GM18507 (cell line): ENCODE data around the gene LINC01488.
A peak's percentile ranks its signal among the peaks of the same experiment; 100 is the strongest.

ENCODE experiments used
- DNase-seq: peaks from one replicate; pipeline ENCODE4 v3.0.0; 2011; ENCODE audit warnings: low read depth; ENCODE audit not compliant: insufficient read length; ENCODE audit errors: extremely low spot score
- FAIRE-seq: peaks from 2 replicates; lab custom pipeline; 2011; peaks lifted over from hg19 to GRCh38; lab: Jason Lieb, UNC

LINC01488 gene

GRCh38 chr11:69481393-69481844, at the start of gene LINC01488:
TSS of gene LINC01488 (plus strand) at chr11:69481663.
- FAIRE-seq (no peak), DNase-seq (no peak)

- no peak for DNase-seq
- no peak for FAIRE-seq
These were observed 49.3 kb upstream of the LINC01488 start for GRCh38 chr11:69431893-69432738.

GRCh38 chr11:69433741-69434140, 47.7 kb upstream of the LINC01488 start:
- FAIRE-seq = no peak

GRCh38 chr11:69434471-69434931, 47.0 kb upstream of the LINC01488 start:
- DNase-seq (no peak), FAIRE-seq (no peak)

More at GRCh38 chr11:69433741-69434140, 47.7 kb upstream of the LINC01488 start:
- no peak for DNase-seq

DNA sequence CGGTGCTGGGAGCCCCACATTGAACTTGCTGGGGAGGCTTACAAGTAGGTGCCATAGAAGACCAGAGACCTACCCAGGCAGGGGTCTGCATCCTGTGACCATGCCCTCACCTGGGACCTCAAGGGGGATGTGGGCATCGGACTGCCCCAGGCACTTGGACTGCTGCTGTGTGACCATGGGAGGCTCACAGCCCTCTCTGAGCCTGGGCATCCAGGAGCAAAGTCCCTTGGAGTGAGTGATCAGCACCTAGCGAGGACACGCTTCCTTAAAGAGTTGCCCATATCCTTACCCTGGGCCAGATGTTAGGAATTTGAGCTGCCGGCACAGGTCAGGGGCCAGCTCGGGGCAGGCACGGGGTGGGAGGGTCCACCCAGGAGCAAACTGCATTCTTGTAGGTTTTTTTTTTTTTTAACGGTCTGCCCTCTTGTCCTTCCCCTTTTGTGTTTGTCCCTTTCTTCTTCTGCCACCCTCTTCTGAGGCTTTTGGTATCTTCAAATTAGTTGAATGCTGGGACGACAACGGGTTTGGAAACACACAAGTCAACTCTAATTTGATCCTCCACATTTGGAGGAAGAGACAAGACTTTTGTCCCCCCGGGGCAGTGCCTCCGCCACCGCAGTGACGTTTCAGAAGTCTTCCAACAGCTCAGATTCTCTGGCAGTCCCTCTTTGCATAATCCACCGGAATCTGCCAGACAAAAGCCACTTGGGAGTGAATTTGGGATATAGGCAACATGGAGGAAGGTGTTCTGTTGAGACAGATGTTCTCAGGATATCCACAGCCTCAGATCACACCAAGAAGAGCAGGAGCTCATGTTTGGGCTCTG, 46.1 kb upstream of the LINC01488 start:
- no peak for FAIRE-seq
- DNase-seq = no peak

DNA sequence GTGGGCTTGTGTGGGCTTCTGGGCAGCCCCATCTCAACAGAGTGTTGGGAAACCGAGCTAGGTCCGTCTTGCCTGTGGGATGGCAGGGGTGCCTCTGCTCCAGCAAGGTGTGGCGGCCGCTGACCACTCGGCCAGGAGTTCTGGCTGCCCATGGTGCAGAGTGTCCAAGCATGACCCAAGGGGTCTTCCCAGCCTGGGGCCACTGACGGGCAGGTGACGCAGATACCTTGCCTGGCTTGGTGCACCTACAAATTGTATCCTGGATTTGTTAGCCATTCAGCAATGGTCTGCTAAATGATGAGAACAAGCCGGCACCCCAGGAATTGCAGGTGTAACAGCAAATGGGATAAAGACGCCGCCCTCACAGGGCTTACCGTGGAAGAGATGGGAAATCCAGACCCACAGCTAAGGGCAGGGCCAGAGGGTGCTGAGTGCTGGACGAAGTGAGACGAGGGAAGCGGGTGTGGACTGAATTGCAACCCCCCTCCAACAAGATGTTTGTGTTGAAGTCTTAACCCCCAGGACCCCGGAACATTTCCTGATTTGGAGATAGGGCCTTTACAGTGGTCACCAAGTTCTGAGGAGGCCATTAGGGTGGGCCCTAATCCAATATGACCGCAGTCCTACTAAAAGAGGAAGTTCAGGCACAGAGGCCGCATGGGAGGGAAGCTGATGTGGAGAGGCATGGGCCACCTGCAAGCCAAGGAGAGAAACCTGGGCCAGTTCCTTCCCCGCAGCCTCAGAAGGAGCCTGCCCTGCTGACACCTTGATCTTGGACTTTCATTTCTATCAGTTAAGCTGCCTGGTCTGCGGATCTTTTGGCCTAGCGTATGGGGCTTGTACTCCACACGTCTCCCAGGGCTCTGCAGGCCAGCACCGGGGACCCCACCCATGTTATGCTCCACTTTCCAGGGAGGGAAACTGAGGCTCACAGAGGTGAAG, 45.2 kb upstream of the LINC01488 start:
- DNase-seq = no peak
- FAIRE-seq = no peak

DNA sequence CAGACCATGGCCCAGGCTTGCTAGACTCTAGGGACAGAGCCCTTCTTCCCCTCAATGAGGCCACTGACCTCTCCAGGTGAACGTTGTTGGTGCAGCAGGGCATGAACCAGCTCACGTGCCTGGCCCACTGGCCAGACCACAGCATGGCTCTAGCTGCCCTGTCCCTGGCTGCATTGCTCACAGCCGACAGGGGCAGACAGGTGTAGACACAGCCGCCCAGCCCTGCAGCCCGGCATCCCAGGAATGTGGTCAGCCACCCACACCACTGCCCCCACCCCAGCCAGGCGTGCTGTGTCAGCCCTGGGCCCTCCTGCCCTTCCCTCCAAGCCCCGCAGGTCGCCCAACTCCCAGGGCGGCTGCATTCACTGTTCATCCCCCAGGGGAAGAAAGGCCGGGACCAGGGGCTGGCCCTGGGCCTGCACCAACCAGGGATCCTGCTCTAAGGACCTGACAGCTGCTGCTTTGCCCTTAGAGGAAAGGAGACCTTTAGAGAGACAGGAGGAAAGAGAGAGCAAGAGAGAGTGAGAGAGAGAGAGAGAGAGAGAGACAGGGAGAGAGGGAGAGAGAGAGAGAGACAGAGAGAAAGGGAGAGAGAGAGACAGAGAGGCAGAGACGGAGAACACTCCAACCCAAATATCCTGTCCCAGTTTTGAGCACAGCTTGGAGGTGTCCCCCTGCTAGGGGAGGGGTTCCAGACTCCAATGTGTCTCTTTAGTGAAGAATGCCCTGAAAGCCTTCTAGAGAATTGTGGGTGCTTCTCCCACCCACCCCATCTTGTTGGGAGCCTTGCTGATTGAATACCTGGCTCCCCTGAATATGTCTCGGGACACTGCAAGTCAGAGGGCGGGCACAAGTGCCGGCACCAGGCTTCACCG, 44.2 kb upstream of the LINC01488 start:
- FAIRE-seq (no peak), DNase-seq (no peak)

GRCh38 chr11:69437876-69438205, 43.6 kb upstream of the LINC01488 start:
- no peak for DNase-seq
- FAIRE-seq = no peak

DNA sequence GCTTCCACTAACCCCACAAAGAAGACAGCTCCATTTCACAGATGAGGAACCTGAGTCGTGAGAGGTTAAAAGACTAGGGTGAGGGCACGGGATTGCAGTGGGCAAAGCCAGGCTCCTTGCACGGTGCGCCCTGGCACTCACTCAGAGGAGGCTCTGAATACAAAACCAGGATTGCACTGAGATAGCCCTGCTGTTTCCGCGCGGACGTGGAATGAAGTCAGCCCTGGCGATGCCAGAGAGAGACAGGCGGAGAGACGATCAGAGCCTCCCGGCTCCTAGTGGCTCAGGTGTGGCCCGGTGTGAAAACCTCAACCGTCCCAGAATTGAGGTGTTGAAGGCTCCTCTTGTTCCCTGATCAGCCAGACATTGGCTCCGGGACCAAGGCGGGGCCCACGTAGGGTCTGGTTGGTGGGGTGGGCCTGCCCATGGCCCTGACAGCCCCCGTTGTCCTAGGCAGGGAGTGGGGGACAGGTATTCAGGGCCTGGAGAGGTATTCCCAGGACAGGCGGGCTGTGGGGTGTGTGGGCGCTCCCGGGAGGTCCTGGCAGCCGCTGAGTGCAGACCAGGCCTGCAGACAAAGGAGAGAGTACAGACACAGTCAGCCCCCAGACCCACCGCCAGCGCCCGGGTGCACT, 43.1 kb upstream of the LINC01488 start:
- FAIRE-seq = no peak
- no peak for DNase-seq

DNA sequence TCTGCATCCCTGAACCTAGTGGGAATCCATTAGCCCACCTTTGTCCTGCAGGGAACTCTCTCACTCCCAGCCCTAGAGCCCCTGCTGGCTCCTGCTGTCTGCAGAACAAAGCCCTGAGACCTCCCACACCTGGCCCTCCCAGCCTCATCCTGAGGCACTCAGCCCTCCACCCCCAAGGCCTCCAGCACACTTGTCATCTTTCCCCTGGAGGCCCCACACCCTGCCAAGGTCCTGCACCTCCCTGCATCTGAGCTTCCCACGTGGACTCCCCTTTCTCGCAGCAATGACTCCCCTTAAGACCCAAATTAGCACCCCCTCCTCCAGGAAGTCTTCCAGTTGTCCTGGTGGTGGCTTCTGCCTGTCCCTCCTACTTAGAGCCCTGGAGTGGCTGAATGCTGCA, 42.3 kb upstream of the LINC01488 start:
- FAIRE-seq (no peak), DNase-seq (no peak)

GRCh38 chr11:69439651-69440464, 41.6 kb upstream of the LINC01488 start:
- DNase-seq (no peak), FAIRE-seq (no peak)

DNA sequence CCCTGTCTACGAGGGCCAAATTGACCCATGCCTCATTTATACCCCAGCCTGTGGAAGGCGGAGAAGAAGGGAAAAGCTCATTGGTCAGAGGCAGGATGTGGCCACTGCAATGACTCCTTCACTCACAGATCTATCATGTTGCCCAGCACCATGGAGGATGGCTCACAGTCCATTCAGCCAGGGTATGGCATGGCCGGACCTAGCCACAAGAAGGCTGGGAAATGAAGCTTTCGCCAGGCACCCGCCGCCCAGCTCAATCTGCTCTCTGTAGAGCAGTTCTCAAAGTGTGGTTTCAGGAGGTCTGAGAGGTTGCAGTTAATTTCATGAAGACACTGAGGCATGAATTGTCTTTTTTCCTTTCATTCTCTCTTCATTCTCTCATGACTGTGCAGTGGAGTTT, 40.6 kb upstream of the LINC01488 start:
- DNase-seq = no peak

GRCh38 chr11:69442012-69442806, 39.3 kb upstream of the LINC01488 start:
- no peak for DNase-seq
- FAIRE-seq = no peak

More for the DNA sequence above, 40.6 kb upstream of the LINC01488 start:
- FAIRE-seq = no peak

GRCh38 chr11:69442807-69443137, 38.7 kb upstream of the LINC01488 start:
- DNase-seq = no peak
- no peak for FAIRE-seq

DNA sequence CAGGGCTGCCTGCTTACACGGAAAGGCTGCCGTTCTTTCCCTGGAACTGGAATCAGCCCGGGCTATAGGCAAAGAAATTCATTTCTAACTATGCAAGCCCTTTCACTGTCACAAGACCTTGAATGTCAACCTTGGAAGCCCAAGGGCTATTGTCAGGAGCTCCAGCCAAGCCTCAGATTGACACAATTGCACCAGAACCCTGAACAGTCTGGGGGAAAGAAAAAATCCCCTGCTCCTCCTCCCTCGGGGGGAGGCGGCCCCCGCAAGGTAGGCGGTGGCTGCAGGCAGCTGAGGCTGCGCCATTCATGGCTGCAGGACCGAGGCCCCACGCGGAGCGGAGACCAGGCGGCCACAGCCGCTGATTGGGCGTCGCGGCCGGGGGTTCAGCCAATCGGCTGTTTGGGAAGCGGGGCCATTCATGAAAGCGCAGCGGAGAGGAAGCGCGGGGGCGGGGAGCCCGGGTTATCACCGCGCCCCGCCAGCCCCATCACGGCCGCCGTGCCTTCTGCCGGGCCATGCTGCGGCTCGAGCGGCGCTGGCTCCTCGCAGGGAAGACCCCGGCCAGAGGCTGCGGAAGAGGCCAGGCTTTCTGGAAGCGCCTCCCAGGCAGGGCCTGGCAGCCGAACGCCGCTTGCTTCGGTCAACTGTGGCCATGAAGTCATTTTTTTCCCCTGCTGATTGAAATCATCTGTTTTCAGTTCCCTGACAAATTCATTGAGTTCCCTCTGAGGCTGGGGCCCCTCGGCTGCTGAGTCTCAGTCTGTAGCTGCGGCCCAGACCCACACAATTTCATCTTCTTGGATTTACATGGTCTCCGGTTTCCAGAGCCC, 38.1 kb upstream of the LINC01488 start:
- DNase-seq (peak; percentile 91), FAIRE-seq (peak; percentile 82)

DNA sequence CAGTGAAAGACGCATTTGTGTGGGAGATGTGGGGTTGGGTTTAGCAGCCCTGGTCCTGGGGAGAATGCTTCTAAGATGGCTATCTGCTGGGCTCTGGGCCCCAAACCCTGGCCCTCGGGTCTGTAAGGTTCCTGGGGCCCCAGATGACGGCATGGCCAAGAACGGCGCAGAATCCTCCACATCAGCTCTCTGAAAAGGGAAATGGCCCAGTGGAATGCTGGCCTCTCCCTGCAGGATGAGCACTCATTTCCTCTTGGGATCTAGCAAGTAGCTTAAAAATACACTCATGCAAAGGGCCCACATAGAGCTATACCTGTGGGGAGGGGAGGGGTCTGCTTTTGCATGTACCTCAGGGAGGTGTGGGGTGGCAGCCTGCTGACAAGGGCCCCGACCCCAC, 37.5 kb upstream of the LINC01488 start:
- FAIRE-seq (no peak), DNase-seq (no peak)
